HK-2 (cell line): ENCODE results near the gene RPS6KA2.

Experiments
- DNase-seq: peaks from one replicate; pipeline ENCODE4 v3.0.0-alpha.2; 2018; ENCODE audit not compliant: unreplicated experiment

Gene RPS6KA2

DNA sequence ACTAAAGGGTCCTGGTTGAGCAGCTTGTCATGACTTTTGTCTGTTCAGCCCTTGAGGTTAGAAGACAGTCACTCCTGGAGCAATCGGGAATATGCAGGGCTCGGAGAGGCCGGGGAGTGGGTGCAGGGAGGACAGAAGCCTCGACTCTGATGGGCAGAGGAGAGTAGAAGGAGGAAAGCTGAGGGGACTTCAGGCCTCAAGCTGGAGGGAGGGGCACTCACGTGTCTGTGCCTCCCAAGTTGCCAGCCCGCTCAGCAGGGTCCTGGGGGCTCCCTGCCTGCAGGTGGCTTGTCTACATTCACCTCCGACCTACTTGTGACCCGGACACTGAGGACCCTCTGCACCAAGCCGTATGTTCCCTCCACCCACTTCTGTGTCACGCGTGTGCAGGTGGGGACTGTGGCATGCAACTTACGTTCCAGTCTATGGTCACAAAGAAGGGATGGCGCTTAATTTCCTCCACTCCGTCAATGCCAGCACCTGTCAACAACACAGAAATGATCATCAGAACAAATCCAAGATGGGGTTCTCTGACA lies 157.6 kb downstream of the RPS6KA2 start:
- no peak for DNase-seq

DNA sequence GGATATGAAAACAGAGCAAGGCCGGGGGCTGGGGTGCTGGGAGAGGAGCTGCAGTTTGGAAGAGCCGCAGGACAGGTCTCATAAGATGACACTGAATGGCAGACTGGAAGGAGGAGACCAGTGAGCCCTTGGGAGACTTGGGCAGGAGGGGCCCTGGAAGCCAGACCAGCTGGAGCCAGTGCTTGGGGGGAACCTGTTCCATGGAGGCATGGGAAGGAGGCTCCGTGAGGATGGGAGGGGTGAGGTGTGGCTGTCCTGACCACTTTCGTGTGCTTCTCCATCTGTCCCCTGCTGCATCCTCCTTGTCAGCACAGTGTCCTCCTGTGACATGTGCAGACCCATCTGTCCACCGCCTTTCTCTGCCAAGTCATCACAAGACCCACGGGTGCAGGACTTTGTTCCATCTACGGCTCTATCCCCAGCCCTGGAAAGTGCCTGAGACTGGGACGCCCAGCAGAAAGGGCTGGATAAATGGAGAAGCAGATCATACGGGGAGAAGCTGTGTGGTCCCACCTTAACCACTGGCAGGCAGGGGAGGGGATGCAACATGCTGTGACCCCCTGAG lies 159.5 kb downstream of the RPS6KA2 start:
- DNase-seq, result no peak

DNA sequence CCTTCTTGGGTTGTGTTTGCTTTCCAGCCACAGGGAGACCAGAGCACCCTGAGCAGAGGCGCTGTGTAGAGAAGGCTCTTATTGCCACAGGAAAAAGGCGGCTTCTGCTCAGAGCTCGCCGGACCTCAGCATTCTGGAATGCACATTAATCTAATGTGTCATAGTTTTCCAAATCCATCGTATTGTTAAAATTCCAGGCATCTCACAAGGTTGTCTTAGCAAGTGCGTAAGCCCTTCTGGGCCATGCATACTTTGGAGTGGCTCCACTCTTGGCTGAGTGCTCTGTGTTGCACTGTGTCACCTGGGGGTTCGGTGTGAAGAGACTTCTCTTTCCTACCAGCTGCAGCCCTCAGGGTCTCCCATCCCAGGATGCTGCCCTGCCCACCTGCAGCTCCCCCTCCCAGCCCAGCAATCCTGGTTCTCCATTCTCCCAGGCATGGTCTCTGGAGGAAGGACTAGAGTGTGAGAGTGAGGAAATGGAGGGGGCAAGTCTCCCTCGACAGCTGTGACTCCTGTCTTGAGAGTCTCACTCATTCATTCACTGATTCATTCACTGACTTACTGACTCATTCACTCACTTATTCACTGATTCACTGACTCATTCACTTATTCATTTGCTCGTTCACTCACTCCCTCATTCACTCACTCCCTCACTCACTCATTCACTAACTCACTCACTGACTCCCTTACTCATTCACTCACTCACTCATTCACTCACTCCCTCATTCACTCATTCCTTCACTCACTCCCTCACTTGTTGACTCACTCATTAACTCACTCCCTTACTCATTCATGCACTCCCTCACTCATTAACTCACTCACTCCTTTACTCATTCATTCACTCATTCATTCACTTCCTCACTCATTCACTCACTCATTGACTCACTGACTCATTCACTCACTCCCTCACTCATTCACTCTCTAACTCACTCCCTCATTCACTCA lies 160.6 kb downstream of the RPS6KA2 start:
- no peak for DNase-seq

DNA sequence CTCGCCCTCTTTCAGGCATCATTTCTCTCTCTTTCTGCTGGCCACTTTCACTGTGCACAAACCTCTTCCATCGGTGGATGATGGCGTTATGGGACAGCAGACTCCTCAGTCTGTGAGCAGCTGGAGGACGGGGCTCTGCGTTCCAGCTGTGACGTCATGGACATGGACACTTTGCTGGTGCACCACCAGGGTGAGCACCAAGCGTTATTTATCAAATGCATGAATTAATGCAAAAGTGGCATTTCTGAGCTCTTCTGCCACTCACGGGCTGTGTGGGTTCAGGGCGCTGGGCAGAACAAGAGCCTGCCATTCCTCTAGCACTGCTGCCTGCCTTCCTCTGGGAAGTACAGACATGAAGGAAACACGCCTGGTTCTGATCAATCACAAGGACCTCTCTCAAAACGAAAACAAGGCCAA lies 161.4 kb downstream of the RPS6KA2 start:
- DNase-seq, result no peak

DNA sequence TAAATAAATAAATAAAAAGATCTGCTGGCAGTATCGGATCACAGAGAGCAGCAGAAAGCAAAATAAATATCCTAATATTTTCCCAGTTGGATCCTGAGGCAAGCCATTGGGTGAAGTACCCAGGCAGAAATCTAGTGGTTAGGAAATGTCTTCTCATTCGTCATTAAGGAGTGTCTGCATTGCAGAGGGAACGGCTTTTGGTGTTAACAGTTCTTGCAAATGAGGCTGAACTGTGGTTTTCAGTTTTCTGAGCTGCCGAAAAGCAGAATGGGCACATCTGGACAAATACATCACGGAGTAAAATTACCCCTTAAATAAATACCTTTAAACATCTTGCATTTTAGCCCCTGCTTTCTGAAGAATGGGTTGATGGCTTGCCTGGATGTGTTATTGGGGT lies 162.1 kb downstream of the RPS6KA2 start:
- no peak for DNase-seq

DNA sequence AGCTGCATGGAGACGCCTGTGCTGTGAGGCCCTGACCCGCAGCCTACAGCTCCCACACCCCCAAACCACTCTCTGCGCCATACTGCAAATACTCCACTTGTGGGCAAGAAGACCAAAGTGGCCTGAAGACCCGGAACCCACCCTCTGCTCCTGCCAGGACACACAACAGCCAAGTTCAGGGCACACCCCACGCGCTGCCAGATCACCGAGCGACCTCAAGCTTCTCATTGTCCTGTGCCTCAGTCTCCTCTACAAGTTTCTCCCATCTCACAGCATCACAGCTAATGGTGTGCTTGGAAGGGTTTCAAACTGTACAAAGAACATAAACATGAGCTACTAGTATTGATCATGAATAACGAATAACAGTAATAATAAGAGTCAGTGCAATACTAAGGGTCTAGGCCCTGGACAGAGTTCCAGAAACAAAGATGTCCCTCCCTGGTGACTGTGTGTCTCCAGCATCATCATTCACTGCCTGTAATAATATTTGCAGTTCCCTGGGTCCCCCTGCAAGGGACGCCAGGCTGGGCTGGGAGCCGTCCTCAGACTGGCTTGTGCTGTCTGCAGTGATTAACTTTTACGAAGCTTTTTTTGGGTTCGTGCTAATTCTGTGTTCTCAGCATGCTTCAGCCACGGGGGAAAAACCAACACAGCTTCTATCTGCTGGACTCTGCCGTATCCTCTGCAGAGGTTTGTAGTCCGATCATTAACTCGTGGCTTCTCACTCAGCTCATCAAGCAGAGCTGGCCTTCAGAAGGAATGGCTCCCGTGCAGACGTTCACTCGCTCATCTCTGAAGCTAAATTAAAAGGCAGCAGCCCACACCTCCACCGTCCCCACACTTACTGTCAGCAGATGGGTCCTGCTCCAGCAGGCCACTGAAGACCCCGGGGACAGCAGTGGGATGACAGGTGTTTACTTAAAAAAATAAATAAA lies 162.7 kb downstream of the RPS6KA2 start:
- DNase-seq, result no peak

DNA sequence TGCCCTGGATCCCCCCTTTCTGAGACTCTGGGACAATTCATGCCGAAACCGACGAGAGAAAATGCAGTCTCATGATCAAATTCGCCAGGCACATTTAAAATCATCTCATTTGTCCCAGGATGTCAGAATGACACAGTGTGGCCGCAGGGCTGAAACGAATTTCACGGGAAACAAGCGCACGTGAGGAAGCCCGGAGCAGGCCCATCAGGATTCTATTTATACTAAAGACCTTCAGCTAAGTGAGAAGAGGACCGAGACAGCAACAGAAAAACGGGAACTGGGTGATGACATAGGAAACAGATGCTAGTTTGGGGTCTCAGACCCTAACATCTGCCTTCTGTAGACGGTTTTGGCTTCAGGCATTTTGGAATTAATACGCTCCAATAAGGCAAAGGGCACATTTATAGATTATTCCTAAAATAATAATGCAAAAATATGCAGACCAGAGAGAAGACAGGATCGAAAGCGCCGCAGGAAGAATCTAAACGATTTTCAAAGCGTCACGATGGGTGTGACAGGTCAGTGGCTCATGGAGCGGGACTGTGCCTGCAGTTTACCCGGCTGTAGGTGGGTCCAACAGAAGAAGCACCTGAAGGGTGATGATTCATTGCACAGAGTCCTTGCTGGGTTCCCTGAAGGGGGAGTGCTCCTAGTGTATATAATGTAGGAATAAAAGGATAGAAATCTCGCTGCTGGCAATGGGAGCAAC lies 163.5 kb downstream of the RPS6KA2 start:
- DNase-seq, result no peak

DNA sequence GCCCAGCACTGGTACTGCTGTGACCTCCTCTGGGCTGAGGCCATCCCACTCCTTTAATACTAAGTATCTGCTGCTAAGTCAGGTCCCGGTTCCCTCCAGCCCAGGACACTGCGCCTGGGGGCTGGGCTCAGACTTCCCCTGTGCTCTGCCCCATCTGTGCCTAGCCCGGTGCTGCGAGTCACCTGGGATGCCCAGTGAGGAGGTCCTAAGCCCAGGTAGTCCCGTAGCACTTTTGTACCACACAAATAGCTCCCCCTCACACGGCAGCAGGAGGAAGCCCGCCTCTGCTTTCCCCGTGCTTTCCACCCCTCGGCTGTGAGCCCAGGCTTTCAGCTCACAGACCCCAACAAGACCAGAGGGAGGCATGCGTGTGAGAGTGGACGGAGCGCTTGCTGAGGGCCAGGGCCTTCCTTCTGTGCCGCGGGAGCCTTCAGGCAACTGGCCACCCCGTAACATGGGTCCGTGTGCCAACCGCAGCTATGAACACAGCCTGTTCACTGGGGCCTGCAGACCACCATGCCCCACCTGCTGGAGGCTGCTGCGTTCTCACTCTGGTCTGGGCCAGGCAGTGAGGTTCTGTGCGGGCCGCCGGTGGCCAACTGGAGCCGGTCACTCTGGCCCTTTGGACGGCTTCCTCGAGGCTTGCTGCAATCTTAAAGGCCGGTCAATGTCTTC lies 164.5 kb downstream of the RPS6KA2 start:
- no peak for DNase-seq

DNA sequence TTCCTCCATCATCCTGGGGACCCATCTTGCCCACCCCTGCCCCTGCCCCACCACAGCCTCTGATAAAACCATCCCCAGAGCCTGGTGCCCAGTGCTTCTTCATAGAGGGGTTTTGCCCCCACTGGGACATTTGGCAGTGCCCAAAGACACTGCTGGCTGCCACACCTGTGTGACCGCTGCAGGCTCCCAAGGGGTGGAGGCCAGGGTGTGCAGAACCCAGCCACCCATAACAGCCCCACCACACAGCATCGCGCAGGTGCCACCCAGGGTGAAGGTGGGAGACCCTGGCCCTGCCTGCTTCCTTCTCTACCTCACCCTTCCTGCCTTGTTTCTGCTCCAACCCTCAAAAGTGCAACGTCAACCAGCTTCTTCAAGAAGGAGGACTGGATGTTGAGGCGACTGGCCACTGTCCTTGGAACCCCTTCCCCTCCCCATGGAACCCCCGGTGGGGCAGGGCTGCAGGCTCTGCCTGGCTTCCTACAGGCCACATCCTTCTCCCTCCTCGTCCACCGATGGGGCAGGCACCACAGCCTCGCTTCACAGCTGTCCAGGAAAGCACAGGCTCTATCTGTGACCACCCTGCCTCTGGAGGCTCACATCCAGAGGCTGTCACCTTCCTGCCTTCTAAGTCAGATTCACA lies 165.1 kb downstream of the RPS6KA2 start:
- DNase-seq, result no peak

DNA sequence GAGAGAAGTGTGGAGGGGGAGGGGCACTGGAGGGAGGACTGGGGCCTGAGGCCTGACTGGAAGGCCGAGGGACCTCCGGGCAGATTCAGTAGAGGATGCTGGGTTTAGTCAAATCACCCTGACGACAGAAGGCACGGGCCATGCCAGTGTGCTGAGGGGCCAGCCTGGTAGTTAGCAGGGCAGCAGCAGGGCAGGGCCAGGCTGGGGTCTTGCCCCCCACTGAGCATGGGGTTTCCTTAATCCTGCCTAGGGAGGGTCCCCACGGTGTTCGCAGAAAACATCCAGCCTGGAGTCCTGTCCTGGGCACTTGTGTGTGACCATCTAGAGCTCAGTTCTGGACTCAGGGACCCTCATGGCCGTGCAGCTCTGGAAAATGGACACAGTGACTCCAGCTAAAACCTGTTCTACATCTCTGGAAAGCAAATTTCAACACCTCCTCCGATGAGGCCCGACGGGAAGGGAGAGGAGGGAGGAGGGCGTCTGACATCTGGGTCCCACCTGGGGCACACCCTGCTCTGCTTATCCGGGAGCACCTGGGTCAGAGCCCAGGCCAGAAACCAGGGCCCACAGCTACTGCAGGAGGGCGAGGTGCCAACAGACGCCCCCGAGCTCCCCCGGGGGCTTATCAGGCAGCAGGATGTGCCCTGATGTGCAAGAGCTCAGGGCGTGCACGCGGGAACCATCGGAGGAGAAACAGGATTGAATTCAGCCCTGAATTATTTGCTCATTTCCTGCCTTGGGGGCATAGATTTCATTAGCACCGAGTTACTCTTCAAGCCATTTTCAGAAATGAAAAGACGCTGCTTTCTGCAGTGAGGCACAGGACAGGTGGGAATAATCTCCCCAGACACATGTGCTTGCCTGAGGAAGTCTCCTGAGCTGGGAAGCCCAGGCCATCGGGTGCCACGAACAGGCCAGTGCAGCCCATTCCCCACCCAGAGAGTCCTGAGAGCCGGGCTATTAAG lies 166.3 kb downstream of the RPS6KA2 start:
- no peak for DNase-seq

DNA sequence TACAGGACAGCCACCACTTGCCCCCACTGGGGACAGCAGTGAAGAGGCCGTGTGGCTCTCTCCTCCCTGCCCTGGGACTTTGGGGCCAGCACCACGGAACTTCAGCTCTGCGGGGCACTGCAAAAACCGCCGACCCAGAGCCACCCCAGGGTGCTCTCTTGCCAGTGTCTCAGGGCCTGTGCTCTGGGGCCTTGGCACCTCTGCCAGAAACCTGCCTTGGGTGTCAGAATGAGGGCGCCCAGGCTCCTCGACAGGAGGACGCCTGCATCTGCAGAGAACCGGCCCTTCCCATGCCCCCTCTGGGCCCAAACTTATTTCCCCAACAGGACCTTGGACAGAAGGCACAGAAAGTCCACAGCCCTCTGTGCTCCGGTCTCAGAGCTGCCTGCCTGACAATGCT lies 167.1 kb downstream of the RPS6KA2 start:
- DNase-seq, result no peak

DNA sequence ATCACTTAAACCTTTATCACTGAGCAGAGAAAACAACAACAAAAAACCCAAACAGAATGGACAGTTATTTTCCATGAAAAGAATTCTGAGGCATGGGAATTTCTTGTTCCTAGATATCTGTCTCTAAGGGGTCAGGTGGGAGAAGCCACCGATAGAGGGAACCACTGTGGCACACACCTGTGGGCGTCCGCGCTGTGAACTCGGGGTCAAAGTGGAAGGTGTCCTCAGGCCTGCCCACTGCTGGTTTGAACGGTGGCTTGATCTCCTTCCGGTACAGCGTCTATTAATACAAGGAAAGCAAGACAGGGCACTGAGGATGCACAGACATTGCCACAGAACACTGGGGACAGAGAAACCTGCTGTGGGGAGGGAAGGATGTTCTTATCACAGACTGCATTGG lies 167.8 kb downstream of the RPS6KA2 start:
- no peak for DNase-seq

DNA sequence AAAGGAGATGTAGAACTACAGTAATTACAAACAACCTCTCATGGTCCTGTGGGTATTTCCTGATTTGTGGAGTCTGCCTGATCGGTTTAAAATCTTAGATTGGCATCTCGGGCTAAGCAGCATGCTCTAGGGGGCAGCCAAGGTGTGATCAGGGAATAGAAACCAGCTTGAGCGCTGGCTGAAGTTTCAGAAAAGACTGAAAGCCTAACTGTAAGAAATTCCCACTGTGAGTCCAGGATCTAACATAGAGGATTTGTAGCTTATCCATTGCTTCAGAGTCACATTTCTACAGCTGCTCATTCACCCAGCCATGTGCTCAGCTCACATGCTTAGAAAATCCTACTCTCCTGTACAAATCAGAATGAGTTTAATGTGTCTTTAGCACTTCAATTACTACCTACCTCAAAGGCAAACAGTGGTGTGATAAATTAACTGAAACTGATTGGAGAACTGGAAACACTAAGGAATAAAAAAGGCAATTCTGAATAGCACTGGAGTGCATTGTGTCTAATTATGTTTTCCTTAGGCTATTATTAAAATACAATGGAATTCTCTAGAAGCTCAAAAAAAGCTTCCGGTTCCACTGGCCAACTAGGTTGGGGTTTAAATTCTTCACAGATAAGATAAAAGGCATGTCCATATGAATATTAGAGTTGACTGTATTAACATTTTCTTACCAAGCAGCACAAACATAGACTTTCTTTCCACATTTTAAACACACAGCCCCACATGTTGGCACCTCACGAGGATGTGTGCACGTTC lies 170.5 kb downstream of the RPS6KA2 start:
- DNase-seq, result no peak

DNA sequence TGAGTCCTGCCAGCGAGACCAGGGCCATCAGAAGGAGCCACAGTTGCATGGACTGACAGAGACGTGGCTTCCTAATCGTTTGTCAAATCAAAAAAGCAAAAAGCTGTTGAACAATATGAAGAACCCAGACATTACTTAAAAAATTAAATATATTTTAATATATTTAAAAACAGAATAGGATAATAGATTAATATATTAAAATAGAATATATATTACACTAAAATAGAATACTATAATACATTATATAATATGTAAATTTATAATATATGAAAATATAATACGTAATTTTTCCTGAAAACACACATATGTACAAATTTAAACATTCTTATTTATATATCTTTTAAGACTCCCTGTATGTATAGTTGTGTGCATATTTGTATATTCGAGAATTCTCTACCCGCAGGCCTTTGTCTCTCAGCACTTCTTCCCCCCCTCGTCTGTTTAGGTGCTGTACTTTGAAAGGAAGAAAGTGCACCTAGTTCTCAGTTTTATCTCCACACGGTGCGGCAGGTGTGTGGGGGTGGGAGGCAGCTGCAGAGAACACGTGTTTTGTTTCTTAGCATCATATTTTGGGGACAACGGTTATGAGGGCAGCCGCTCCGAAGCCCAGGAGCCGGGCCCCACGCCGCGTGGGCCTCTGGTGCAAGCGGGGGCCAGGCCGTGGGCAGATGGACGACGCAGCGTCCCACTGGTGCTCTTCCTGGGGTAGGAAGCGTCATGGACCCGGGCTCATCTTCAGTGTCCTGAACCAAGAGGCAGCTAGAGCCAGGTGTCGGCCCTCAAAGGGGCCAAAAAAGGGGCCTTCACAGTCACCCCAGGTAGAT lies 172.1 kb downstream of the RPS6KA2 start:
- DNase-seq, result no peak

DNA sequence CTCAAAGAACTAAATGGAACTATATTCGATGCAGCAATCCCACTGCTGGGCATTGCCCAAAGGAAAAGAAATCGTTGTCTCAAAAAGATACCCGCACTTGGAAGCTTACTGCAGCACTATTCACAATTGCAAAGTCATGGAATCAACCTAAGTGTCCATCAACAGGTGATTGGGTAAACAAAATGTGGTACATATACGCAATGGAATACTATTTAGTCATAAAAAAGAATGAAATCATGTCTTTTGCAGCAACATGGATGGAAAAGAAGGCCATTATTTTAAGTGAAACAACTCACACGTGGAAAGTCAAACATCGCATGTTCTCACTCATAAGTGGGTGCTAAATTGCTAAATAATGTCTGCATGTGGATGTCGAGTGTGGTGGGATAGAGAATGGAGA lies 173.4 kb downstream of the RPS6KA2 start:
- no peak for DNase-seq

DNA sequence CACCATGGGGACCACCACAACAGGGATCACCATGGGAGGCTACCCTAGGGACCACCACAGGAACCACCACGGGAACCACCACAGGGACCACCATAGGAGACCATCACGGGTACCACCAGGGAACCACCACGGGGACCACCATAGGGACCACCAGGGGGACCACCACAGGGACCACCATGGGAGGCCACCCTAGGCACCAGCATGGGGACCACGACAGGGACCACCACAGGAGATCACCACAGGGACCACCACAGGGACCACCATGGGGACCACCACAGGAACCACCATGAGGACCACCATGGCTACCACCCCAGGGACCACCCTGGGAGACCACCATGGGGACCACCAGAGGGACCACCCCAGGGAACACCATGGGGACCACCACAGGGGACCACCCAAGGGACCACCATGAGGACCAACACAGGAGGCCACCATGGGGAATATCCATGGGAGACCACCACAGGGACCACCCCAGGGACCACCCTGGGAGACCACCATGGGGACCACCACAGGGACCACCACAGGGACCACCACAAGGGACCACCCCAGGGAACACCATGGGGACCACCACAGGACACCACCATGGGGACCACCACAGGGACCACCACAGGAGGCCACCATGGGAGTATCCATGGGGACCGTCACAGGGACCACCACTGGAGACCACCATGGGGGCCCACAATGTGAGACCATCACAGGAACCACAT lies 176.7 kb downstream of the RPS6KA2 start:
- no peak for DNase-seq

DNA sequence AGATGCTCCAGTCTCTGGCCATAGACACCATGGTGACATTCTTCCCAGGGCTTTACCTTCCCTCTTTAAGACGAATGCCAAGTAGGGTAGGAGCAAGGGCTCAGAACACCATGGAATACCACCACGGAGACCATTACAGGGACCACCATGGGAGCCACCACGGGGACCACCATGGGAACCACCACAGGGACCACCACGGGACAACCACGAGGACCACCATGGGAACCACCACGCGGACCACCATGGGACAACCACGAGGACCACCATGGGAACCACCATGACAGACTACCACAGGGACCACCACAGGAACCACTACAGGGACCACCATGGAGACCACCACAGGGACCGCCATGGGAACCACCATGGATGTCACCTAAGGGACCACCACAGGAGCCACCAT lies 177.4 kb downstream of the RPS6KA2 start:
- DNase-seq, result no peak
